Suprapubic skin (tissue), 4 donors: ENCODE results near the gene NPW. TPM values are rescaled to one million over a fixed set of nuclear protein-coding genes. Genes with fewer than 3 reads are reported as not detected.
"Not testable (repeated sequence)": the region's sequence is repeated elsewhere in the genome, so short reads cannot be mapped to it uniquely, and the experiment has no call there.

Source experiments
- DNase-seq, 2 donors: peaks; one replicate each; pipeline ENCODE4 v3.0.0-alpha.2; 2019; ENCODE audit warnings: low spot score in 2 of 2
- H3K27ac ChIP-seq: fragments of 200-600 bp; sonication (generic); one replicate; pipeline ENCODE4 v1.5.1; 2019
- H3K27me3 ChIP-seq: fragments of 200-600 bp; sonication (generic); one replicate; pipeline ENCODE4 v1.5.1; 2019
- H3K36me3 ChIP-seq: fragments of 200-600 bp; sonication (generic); one replicate; pipeline ENCODE4 v1.5.1; 2019
- H3K4me1 ChIP-seq: fragments of 200-600 bp; sonication (generic); one replicate; pipeline ENCODE4 v1.5.1; 2019
- H3K4me3 ChIP-seq: fragments of 200-600 bp; sonication (generic); one replicate; pipeline ENCODE4 v1.5.1; 2019; ENCODE audit warnings: mild to moderate bottlenecking
- H3K9me3 ChIP-seq: fragments of 200-600 bp; sonication (generic); one replicate; pipeline ENCODE4 v1.5.1; 2019
- CTCF ChIP-seq, 2 donors: fragments of 200-600 bp in 1 of 2; fragments of 450-650 bp in 1 of 2; sonication (generic) in 1 of 2; IDR thresholded peaks; one replicate each; pipeline ENCODE4 v1.5.1; 2016 to 2019; ENCODE audit warnings: antibody characterized with exemption in 2 of 2, mild to moderate bottlenecking in 1 of 2, moderate library complexity in 1 of 2
- EP300 ChIP-seq: sonication (generic); formaldehyde crosslinking; IDR thresholded peaks from one replicate; pipeline ENCODE4 v1.6.1; 2017; ENCODE audit warnings: antibody characterized with exemption
- POLR2A ChIP-seq, 2 donors: fragments of 450-650 bp; IDR thresholded peaks; one replicate each; pipeline ENCODE4 v1.6.1; 2017; ENCODE audit warnings: antibody characterized with exemption in 2 of 2, mild to moderate bottlenecking in 2 of 2, moderate library complexity in 2 of 2
- POLR2AphosphoS5 ChIP-seq, 3 donors: sonication (generic); formaldehyde crosslinking; IDR thresholded peaks; one replicate each; pipeline ENCODE4 v1.6.1; 2017; ENCODE audit warnings: antibody characterized with exemption in 3 of 3
- WGBS: methylation state at CpG from one replicate; pipeline ENCODE4 v1.1.5; 2018; 5-methylcytosine and 5-hydroxymethylcytosine counted together
- total RNA-seq, 4 donors: library from RNA; depleted of rRNA; stranded (reverse); fragments of >200 nt; gene quantifications; one replicate each; pipeline ENCODE4 v1.1.0, GENCODE V29; 2016

NPW gene
- total RNA-seq, 4 donors from 2014 or later: 0.65 to 5.6 (median 3.0) TPM; not detected in 1

- no peak for TF ChIP-seq POLR2A (IDR thresholded peaks at IDR 0.05)
- no peak for TF ChIP-seq POLR2AphosphoS5 (IDR thresholded peaks at IDR 0.05)
- no peak for TF ChIP-seq CTCF (IDR thresholded peaks at IDR 0.05)
- TF ChIP-seq EP300: no peak
- peaks cover 58% of the 10 kb centered on the region for H3K4me1 ChIP-seq
- H3K36me3 ChIP-seq: peaks cover 4% of the 10 kb centered on the region
- H3K27me3 ChIP-seq: no peaks in the 10 kb centered on the region
- no peaks in the 10 kb centered on the region for H3K9me3 ChIP-seq
- WGBS: 73% methylated on average over 6 of the region's 15 CpGs
- peak overlapping the region; percentile 45 for H3K4me3 ChIP-seq
- H3K27ac ChIP-seq: peak overlapping the region; percentile 80
- peak in 1 of 2 donors; percentile 65 for DNase-seq
Measured at GRCh38 chr16:2032285-2033056, 12.9 kb downstream of the NPW start.

- Histone ChIP-seq H3K4me3 (peak overlapping the region; percentile 45), H3K27me3 (no peaks in the 10 kb centered on the region), H3K4me1 (peaks cover 59% of the 10 kb centered on the region), H3K9me3 (no peaks in the 10 kb centered on the region), H3K27ac (peak overlapping the region; percentile 80), H3K36me3 (peaks cover 9% of the 10 kb centered on the region)
- no peak for TF ChIP-seq POLR2A (IDR thresholded peaks at IDR 0.05)
- TF ChIP-seq CTCF (IDR thresholded peaks at IDR 0.05): no peak
- TF ChIP-seq EP300: no peak
- no peak for TF ChIP-seq POLR2AphosphoS5 (IDR thresholded peaks at IDR 0.05)
- 4% methylated on average over 8 of the region's 37 CpGs for WGBS
- DNase-seq: peak in 1 of 2 donors; percentile 84
Measured at GRCh38 chr16:2033057-2033908, 13.7 kb downstream of the NPW start.

- H3K4me1 ChIP-seq: peaks cover 62% of the 10 kb centered on the region
- DNase-seq: not testable (repeated sequence)
Measured at GRCh38 chr16:2033909-2034695, 14.5 kb downstream of the NPW start.

GRCh38 chr16:2034696-2035430 is 15.3 kb downstream of the NPW start:
- Histone ChIP-seq H3K9me3 (no peaks in the 10 kb centered on the region), H3K27ac (peak overlapping the region; percentile 75), H3K27me3 (no peaks in the 10 kb centered on the region), H3K4me3 (peak overlapping the region; percentile 35), H3K36me3 (peaks cover 9% of the 10 kb centered on the region), H3K4me1 (peaks cover 70% of the 10 kb centered on the region)
- no peak for DNase-seq
- TF ChIP-seq POLR2AphosphoS5 (IDR thresholded peaks at IDR 0.05): no peak
- no peak for TF ChIP-seq POLR2A (IDR thresholded peaks at IDR 0.05)
- TF ChIP-seq EP300: no peak
- no peak for TF ChIP-seq CTCF (IDR thresholded peaks at IDR 0.05)
- WGBS: 100% methylated on average over 1 of the region's 17 CpGs

More at GRCh38 chr16:2033909-2034695, 14.5 kb downstream of the NPW start:
- WGBS: 43% methylated on average over 15 of the region's 32 CpGs
- not testable (repeated sequence) for H3K36me3 ChIP-seq, H3K9me3 ChIP-seq, H3K27me3 ChIP-seq
- H3K4me3 ChIP-seq: peak overlapping the region; percentile 45
- H3K27ac ChIP-seq: peak overlapping the region; percentile 80
